Posterior vena cava (tissue), 2 donors: ENCODE data around the gene MYBL2. TPM values are rescaled to one million over a fixed set of nuclear protein-coding genes. Genes with fewer than 3 reads are reported as not detected.
A peak's percentile ranks its signal among the peaks of the same experiment; 100 is the strongest.

Experiments
- DNase-seq: peaks from one replicate; pipeline ENCODE4 v3.0.0-alpha.2; 2020; ENCODE audit warnings: low spot score
- intact Hi-C, 2 donors: fragments of 100-400 bp; cut with DNase I; formaldehyde crosslinking; loops; one replicate each; pipeline versions ENCODE4 v1.14.1 to v1.14.2; 2022 to 2023
- total RNA-seq, 2 donors: library from RNA; stranded (reverse); fragmentation: NEBNext Ultra II Directional; extraction: Animal tissue kit (Norgen Biotek cat#: 25700); gene quantifications; one replicate each; pipeline ENCODE4 v1.2.1, GENCODE V29; 2021
- donor health status: DM: yes; HTN: yes; CAD: no.
- donor health status: DM: yes; HTN: yes; CAD: no.

MYBL2 gene
- total RNA-seq, 2 donors from 2014 or later = 0.24 to 0.60 TPM

DNA sequence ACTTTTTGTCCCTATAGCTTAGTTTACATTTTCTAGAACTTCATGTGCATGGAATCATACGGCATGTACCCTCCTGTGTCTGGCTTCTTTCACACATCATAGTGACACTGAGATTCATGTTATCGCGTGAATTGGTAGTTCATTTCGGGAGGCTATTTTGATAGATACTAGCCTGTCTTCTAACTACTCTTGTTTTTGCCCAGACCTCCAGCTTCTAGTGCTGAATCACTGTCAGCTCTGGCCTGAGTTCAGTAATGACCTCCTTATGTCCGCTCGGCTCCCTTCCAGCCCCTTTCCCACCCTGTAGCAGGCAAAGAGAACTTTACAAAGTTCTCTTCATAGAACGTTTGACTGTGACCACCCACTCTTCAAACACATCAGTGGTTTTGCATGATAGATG is 14.1 kb downstream of the MYBL2 start:
- DNase-seq = no peak
- intact Hi-C loops = no loop called here

DNA sequence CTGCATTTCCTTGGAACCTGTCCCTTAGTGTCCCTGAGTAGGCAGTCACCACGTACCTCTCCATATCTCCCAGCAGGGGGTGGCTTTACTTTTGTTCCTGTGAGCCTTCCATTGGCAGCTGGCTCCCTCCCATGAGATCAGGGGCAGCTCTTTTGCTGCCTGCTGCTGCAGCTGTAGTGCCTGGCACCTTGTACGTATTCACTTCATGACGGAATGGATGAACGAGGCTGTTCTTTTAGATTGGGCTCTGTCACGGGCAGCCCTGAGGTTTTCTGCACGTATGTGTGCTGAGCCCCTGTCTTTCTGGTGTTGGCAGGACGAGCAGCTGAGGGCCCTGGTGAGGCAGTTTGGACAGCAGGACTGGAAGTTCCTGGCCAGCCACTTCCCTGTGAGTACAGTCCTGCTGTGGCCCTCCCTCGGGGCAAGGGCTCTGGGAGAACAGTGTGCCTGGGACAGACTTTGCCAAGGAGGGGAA is 14.6 kb downstream of the MYBL2 start:
- DNase-seq = no peak
- intact Hi-C loops = no loop called here

DNA sequence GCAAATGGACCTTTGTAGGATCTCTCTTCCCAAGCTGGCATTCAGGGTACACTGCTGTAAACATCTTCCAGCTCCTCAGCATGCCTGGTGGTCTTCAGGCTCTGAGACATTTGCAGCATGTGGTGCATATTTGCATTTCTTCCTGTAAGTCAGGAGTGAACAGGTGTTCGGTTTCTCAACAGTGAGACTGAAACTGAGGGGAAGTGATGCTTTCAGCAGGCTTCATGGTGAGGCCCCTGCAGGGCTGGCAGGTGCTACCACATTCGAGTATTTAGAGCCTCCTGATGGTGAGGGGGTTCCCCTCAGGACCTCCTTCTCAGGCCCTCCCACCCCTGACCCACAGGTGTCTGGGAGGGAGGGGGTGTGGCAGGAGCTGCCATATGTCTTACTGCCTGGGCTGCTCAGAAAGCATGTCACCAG is 15.1 kb downstream of the MYBL2 start:
- intact Hi-C loops = no loop called here

DNA sequence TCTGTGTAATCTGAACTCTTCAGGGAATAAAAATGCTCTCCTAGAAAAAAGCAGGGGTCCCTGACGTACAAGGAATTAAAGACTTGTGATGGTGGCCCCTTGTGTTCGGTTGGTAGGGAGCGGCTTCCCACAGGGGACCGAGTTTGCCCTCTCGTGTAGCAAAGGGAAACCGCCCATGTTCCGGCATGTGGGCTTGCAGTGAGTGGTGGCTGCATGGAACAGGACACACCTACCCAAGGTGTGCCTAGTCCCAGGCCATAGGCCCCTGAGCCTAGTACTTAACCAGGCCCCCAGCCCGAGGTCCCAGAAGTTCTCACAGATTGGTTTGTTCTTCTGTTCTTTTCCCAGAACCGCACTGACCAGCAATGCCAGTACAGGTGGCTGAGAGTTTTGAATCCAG is 15.5 kb downstream of the MYBL2 start:
- no peak for DNase-seq
- intact Hi-C loops = no loop called here

More for the DNA sequence above, 15.1 kb downstream of the MYBL2 start:
- no peak for DNase-seq

DNA sequence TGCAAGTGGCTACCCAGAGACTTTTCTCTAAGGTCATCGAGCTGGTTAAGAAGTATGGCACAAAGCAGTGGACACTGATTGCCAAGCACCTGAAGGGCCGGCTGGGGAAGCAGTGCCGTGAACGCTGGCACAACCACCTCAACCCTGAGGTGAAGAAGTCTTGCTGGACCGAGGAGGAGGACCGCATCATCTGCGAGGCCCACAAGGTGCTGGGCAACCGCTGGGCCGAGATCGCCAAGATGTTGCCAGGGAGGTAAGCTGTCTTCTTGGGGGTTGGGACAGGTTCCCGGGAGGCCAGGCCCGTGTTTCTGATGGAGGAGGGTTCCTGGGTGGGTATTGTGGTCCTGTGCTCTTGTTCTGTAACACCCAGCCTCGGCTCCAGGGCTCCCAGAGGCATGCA is 19.9 kb downstream of the MYBL2 start:
- DNase-seq = no peak
- intact Hi-C loops = no loop called here

DNA sequence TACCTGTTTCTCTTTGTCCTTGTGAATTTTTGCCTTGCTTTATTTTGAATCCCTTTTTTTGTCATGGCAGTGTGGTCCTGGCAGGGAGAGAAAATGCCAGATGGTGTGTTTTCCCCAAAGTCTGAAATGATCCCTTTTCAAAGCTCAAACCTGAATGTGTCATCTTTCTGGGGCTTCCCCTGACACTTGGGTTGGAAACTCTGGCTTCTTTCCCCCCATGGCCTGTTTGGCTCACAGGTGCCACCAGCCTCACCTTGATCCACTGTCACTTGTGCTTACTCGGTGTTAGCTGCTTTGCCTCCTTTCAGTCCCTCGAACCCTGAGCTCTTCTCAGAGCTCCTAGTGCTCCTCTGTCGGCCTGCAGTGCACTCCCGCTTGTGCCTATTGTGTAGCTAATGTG is 22.3 kb downstream of the MYBL2 start:
- intact Hi-C loops = no loop called here
- no peak for DNase-seq

DNA sequence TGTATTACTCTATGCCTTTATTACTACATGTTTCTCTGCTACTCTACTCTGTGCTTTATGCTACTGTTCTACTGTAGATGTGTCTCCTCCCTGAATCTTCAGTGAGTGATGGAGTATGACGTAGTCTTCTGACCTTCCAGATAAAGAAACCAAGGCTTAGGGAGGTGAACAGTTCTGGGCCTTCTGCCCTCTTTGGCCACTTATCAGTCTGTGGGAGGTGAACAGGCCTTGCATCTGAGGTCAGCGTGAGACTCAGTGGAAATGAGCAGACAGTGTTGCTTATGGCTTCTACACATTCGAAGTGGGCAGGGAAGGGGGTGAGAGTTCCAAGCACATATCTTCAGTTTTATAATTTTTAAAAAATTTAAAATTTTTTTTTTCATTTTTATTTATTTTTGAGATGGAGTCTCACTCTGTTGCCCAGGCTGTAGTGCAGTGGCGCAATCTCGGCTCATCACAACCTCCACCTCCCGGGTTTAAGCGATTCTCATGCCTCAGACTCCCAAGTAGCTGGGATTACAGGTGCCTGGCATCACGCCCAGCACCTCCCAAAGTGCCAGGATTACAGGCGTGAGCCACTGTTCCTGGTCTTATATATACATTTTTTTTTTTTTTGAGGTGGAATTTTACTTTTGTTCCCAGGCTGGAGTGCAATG is 24.2 kb downstream of the MYBL2 start:
- intact Hi-C loops = no loop called here
- no peak for DNase-seq

DNA sequence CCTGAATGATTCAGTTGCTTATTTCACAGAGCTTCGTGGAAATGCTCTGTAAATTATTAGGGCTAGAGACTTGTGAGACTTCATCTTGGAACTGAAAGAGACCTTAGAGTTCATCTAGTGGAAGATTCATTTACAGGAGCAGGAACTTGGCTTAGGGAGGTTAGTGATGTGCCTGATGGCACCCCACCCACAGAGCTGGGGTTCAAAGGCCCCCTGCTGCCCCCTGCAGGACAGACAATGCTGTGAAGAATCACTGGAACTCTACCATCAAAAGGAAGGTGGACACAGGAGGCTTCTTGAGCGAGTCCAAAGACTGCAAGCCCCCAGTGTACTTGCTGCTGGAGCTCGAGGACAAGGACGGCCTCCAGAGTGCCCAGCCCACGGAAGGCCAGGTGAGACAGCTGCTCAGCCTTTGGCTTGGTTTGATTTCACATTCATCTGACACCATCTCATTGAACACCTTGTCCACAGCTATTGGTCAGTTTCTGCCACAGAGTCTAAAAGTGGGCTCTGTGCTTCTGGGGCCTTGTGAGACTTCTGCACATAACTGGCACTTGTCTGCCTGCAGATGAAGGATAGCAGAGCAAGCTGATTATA is 25.1 kb downstream of the MYBL2 start:
- intact Hi-C loops = no loop called here
- DNase-seq = no peak

DNA sequence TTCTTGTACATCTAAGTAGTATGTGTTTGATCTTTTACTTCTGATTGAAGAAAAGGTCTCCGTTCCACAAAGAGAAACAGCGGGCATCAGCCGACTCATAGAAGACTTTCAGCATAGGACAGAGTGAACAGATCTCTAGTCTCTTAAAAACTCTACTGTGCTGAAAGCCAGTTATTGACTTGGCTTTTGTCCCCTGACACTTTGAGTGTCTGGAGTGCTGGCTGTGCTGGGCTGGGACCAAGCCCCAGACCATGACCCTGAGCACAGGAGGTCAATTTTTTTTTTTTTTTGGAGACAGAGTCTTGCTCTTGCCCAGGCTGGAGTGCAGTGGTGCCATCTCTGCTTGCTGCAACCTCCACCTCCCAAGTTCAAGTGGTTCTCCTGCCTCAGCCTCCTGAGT is 27.8 kb downstream of the MYBL2 start:
- DNase-seq = no peak
- intact Hi-C loops = no loop called here

DNA sequence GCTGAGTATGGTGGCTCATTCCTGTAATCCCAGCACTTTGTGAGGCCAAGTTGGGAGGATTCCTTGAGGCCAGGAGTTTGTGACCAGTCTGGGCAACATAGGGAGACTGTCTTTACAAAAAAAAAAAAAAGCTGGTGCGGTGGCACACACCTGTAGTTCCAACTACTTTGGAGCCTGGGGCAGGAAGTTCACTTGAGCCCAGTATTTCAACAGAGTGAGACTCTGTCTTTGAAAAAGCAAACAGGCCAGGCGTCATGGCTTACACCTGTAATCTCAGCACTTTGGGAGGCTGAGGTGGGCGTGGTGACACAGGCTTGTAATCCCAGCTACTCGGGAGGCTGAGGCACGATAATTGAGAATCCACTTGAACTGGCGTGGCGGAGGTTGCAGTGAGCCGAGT is 28.7 kb downstream of the MYBL2 start:
- intact Hi-C loops = no loop called here
- no peak for DNase-seq

DNA sequence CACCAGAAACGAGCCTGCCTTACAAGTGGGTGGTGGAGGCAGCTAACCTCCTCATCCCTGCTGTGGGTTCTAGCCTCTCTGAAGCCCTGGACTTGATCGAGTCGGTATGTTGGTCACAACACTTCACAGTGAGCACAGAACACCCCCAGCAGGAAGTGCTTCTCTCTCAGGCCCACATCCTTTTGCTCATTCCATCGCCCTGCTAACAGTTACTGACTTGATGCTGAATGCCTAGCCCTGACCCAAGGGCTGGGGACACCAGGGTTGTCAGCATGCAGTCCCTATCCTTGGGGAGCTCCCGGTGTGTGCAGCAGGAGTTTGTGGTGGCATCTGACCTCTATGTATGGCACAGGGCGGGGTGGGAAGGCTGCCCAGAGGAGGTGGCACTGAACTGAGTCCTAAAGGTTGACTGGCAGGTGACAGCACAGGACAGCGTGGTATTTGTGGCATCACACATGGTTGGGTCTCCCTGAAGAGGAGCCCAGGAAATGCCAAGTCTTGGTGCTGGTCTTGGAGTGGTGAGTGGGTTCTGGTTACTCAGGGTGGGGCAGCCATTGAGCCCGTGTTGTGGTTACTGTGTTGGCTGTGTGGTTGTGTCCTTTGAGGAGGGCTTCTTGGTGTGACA is 33.1 kb downstream of the MYBL2 start:
- DNase-seq = no peak
- intact Hi-C loops = loop anchor here in 1 of 2 donors (2.0 kb wide), 1 partner anchor 41 kb away; no protein-coding TSS in a partner anchor

DNA sequence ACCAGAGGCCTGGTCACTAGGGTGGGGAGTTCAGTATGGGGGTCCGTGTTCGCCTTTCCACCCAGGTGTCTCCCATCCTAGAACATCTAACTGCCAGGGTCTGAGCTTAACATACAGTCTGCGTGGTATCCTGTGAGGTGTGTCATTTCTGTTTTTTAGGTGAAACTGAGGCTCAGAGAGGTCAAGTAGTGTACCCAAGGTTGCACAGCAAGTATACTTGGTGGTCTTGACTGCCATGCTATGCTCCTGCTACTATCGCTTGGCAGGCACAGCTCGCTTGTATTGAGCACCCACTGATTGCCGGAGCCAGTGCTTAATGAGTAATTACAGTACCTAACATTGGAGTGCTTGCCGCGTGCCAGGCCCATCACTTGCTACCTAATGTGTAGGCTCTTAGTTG is 33.7 kb downstream of the MYBL2 start:
- no peak for DNase-seq

DNA sequence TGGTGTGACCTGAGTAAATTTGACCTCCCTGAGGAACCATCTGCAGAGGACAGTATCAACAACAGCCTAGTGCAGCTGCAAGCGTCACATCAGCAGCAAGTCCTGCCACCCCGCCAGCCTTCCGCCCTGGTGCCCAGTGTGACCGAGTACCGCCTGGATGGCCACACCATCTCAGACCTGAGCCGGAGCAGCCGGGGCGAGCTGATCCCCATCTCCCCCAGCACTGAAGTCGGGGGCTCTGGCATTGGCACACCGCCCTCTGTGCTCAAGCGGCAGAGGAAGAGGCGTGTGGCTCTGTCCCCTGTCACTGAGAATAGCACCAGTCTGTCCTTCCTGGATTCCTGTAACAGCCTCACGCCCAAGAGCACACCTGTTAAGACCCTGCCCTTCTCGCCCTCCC is 35.6 kb downstream of the MYBL2 start:
- DNase-seq = no peak
- intact Hi-C loops = no loop called here

More for the DNA sequence above, 33.7 kb downstream of the MYBL2 start:
- intact Hi-C loops = no loop called here

DNA sequence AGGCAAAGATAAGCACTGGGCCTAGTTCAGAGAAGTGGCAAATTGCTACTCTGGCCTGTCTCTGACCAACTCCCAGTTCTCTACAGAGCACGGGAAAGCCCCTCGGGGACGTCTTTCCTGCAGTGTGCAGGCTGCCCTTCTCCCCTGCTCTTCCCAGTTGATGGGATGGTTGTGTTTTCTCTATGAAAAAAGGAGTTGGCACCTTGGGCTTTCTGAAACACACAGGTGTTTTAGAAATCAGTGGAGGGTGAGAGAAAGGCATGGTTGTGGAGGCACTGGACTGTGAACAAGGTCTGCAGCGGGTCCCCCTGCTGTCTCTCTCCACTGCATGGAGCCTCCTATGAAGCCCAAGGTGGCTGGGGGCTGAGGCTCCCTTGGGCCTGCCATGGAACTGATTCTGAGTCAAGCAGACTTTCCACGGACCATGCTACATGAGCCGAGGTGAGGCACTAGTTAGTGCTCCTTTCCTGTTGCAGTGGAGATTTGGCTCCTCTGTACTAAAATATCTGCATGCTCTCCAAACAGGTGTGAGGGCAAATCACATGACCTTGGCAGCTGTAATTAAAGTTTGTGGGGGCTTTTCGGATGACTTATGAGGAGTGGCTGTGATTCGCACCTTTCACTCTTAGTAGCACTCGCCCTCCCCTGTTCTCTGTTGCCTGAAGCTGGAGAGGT is 43.6 kb downstream of the MYBL2 start:
- intact Hi-C loops = no loop called here
- peak; percentile 37 for DNase-seq

DNA sequence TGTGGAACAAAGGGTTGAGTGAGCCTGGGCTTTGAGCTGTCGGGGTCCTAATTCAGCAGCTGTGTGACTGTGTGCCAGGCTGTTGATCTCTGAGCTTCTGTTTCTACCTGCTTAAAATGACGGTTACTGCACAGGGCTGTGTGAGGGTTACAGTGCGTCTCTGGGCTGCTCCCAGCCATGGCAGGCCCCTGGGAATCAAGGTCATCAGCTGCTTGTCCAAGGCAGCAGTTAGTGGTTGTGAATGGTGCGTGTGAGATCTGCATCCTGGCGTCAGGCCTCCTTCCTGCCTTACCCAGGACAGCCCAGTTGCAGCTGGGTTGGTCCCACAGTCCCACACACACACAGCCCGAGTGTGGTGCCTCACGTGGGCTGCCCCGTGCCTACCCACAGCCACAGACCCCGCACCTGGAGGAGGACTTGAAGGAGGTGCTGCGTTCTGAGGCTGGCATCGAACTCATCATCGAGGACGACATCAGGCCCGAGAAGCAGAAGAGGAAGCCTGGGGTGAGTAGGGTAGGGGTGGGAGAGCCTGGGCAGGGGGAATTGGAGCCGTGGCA is 44.3 kb downstream of the MYBL2 start:
- peak; percentile 71 for DNase-seq
- intact Hi-C loops = no loop called here

DNA sequence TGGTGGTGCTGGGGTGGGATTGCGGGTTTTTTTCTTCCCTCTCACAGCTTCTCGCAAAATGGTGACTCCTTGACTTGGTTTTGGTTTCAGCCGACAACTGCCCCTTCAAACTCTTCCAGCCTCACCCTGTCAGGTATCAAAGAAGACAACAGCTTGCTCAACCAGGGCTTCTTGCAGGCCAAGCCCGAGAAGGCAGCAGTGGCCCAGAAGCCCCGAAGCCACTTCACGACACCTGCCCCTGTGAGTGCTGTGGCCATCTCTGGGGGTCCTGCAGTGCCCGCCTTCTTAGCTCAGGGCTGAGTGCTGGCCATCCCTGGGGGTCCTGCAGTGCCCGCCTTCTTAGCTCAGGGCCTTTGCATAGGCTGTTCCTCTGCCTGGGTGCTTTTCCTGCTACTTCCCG is 48.1 kb downstream of the MYBL2 start:
- peak; percentile 57 for DNase-seq
- intact Hi-C loops = loop anchor here in 1 of 2 donors (5.0 kb wide), 1 partner anchor 48 kb away; the partner anchor contains the start of gene MYBL2

DNA sequence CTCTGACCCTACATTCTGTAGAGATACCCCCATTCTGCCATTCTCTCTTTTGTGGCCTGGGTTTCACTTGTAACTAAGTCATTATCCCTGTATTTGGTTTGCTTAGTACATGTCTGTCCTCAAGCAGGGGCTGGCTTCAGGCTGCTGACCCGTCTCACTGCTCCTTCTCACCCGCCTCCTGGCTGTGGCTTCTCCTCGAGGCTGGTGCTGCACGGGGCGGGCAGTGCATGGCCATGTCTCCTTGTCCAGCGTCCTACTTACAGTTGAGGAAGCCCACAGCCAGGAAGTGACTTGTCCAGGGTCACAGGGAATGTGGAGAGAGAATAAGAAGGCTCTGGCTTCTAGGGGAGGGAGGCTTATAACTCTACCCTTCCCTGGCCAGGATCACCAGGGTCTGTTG is 48.6 kb downstream of the MYBL2 start:
- intact Hi-C loops = loop anchor here in 1 of 2 donors (5.0 kb wide), 1 partner anchor 48 kb away; the partner anchor contains the start of gene MYBL2
- peak; percentile 26 for DNase-seq

DNA sequence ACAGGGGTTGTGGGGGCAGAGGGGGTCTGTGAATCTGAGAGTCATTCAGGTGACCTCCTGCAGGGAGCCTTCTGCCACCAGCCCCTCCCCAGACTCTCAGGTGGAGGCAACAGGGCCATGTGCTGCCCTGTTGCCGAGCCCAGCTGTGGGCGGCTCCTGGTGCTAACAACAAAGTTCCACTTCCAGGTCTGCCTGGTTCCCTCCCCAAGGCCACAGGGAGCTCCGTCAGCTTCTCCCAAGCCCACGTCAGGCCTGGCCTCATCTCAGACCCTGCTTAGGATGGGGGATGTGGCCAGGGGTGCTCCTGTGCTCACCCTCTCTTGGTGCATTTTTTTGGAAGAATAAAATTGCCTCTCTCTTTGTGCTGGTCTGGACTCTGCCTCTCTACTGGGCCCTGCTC is 49.2 kb downstream of the MYBL2 start:
- intact Hi-C loops = loop anchor here in 1 of 2 donors (5.0 kb wide), 1 partner anchor 49 kb away; the partner anchor contains the start of gene MYBL2
- DNase-seq = peak; percentile 62

DNA sequence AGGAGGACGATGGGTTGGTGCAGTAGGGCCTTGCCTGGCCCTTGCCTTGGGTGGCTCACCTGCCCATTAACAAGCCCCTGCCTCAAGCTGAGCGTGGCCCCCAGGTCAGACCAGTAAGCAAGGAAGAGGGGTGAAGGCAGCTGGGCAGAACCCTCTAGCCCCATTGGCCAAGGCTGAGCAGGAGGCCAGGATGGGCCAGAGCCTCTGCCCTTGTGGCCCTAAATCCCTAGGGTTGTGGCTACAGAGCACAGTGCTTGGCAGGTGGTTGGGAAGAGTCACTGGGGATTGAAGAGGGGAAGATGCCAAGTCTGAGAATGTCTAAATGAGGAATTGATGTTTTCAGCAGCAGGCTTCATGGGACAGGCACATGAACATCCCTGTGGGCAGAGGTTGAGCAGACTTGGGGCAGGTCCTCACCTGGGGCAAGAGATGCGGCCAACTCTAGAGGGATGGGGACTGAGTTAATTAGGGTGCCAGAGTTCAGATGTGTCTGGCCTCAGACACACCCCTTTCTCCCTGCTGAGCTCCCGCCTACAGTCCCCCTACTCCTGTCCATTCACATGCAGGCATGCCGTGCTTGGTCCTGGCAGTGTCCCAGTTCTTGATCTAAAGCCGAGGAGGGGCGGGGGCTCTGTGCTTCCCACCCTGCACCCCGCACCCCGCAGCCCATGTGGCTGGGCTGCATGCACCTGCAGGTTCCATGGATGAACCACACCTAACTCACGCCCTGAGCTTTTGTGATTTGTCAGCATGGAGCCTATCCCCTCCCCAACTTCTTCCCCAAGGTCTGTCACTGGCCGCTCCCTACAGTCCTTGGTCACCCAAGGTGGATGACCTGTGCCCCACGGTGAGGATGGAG is 50.1 kb downstream of the MYBL2 start:
- peak; percentile 65 for DNase-seq
- intact Hi-C loops = loop anchor here in 1 of 2 donors (5.0 kb wide), 1 partner anchor 50 kb away; the partner anchor contains the start of gene MYBL2
